NCI-H524 (cell line): Measurements from ENCODE around the gene RANGRF.

ENCODE experiments used
- DNase-seq, 2 experiments: peaks; one replicate each; lab custom pipeline; 2025; lab: John Stamatoyannopoulos, UW

RANGRF gene

GRCh38 chr17:8274816-8275215 is 13.7 kb upstream of the RANGRF start:
- no peak for DNase-seq

GRCh38 chr17:8275421-8276290 is 12.8 kb upstream of the RANGRF start:
- DNase-seq = peak; percentile 74 to 79

GRCh38 chr17:8277317-8277716 is 11.2 kb upstream of the RANGRF start:
- no peak for DNase-seq

- DNase-seq = no peak
Measured at GRCh38 chr17:8282345-8282744, 6.1 kb upstream of the RANGRF start.

GRCh38 chr17:8283356-8283755 is 5.1 kb upstream of the RANGRF start:
- DNase-seq = no peak

GRCh38 chr17:8284126-8284525 is 4.3 kb upstream of the RANGRF start:
- DNase-seq = no peak

GRCh38 chr17:8285270-8286181 is 2.9 kb upstream of the RANGRF start:
- DNase-seq = peak; percentile 31 to 43

- DNase-seq = no peak
Measured at GRCh38 chr17:8287651-8288335, 677 bp upstream of the RANGRF start.

GRCh38 chr17:8289103-8289397 is 580 bp downstream of the RANGRF start:
- DNase-seq = peak in 1 of 2 experiments; percentile 25

GRCh38 chr17:8290043-8290442 is 1.6 kb downstream of the RANGRF start:
- no peak for DNase-seq

GRCh38 chr17:8292639-8293395 is 4.3 kb downstream of the RANGRF start:
- no peak for DNase-seq

- DNase-seq = no peak
Measured at GRCh38 chr17:8294361-8294760, 5.9 kb downstream of the RANGRF start.

- no peak for DNase-seq
Measured at GRCh38 chr17:8294814-8295316, 6.4 kb downstream of the RANGRF start.

GRCh38 chr17:8300226-8300625 is 11.8 kb downstream of the RANGRF start:
- no peak for DNase-seq

GRCh38 chr17:8300627-8301242 is 12.3 kb downstream of the RANGRF start:
- DNase-seq = peak; percentile 28 to 54

- DNase-seq = no peak
Measured at GRCh38 chr17:8310601-8311123, 22.2 kb downstream of the RANGRF start.

- DNase-seq = no peak
Measured at GRCh38 chr17:8311131-8311790, 22.8 kb downstream of the RANGRF start.

- no peak for DNase-seq
Measured at GRCh38 chr17:8312251-8312650, 23.8 kb downstream of the RANGRF start.

- DNase-seq = peak in 1 of 2 experiments; percentile 7
Measured at GRCh38 chr17:8312726-8313600, 24.5 kb downstream of the RANGRF start.
